ENCODE data around the gene MTMR10.

MTMR10 gene

GRCh38 chr15:30901889-30902288 lies 89.5 kb downstream of the MTMR10 start:
- in situ Hi-C loops (cut with HindIII; ENCODE audit: low pct_ligation_motif_present, low pct_unique_long_range_greater_than_20kb, low sequenced_read_pairs): no loop called here
- no peak for DNase-seq

DNA sequence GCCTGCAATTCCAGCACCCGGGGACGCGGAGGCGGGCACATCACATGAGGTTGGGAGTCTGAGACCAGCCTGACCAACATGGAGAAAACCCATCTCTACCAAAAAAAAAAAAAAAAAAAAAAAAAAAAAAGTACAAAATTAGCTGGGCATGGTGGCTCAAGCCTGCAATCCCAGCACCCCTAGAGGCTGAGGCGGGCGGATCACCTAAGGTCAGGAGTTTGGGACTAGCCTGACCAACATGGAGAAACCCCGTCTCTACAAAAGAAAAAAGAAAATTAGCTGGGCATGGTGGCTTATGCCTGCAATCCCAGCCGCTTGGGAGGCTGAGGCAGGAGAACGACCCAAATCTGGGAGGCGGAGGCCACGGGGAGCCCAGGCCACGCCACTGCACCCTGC lies 95.2 kb downstream of the MTMR10 start:
- DNase-seq: no peak
- in situ Hi-C loops (cut with HindIII; ENCODE audit: low pct_ligation_motif_present, low pct_unique_long_range_greater_than_20kb, low sequenced_read_pairs): no loop called here

DNA sequence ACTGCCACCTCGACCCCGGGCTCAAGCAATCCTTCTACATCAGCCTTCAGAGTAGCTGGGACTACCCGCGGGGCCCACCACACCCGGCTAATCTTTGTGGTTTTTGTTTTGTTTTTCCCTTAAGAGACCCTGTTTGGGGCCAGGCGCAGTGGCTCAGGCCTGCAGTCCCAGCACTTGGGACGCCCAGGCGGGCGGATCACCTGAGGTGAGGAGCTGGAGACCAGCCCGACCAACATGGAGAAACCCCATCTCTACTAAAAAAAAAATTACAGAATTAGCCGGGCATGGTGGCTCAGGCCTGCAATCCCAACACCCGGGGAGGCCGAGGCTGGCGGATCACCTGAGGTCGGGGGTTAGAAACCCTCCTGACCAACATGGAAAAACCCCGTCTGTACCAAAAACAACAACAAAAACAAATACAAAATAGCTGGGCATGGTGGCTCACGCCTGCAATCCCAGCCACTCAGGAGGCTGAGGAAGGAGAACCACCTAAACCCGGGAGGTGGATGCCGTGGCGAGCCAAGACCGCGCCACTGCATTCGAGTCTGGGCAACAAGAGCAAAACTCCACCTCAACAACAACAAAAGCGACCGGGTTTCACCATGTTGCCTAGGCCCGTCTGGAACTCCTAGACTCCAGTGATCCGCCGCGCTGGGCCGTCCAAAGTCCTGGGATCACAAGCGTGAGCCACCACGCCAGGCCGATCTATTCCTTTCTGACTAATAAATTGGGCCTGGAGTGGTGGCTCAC lies 95.8 kb downstream of the MTMR10 start:
- in situ Hi-C loops (cut with HindIII; ENCODE audit: low pct_ligation_motif_present, low pct_unique_long_range_greater_than_20kb, low sequenced_read_pairs): no loop called here
- DNase-seq: no peak

DNA sequence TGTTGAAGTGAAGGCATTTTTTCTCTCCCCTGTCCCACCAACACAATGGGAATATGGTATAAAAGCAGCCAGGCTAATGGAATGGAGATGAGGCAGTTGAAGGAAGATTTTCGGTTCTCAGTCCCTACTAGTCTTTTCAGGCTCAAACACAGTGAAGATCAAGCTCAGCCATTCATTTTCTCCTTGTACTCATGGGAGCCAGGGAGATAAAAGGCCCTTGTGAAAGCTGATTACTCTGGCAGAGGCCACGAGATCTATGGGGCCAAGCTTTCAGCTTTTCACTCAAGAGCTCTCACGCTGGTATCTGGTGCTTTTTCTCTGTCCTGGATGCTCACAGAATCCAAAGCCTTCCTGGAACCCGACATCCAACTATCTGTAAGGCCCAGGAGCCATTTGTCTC lies 102.2 kb downstream of the MTMR10 start:
- no peak for DNase-seq
- in situ Hi-C loops (cut with HindIII; ENCODE audit: low pct_ligation_motif_present, low pct_unique_long_range_greater_than_20kb, low sequenced_read_pairs): no loop called here

Data from ACHN (cell line).